ENCODE measurements around the gene C11orf65.

The C11orf65 gene

DNA sequence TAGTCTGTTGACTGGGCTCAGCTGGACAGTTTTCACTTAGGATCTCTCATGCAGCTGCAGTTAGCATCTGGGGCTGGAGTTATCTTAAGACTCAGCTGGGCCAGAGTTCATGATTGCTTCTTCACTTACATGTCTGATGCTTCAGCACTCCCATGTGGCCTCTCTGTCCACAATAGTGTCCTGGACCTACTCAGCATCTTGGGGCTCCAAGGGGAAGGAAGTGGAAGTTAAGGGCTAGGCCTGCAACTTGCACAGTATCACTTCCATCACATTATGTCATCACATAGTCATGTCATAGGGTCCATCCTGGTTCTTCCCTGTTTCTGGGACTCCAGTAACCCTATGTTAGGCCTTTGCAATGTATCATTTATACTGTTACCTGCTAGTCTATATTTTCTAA is 115.9 kb downstream of the C11orf65 start:
- no peak for DNase-seq

DNA sequence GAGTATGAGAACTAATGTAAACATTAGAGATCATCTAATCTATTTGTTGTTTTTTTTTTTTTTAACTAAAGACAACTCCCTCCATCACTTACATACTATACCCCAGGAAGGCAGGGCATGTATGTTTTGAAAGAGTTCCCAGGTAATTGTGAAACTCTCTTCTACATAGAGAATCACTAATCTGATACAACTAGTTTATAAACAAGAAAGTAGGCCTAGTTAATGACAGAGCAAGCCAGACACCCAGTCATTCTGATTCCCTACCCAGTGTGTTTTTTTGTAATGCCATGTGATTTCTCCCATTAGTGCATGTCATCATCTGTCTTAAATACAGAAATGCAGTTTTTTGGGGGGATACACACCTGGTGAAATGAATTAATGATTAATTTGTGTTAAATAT is 120.9 kb downstream of the C11orf65 start:
- no peak for DNase-seq

DNA sequence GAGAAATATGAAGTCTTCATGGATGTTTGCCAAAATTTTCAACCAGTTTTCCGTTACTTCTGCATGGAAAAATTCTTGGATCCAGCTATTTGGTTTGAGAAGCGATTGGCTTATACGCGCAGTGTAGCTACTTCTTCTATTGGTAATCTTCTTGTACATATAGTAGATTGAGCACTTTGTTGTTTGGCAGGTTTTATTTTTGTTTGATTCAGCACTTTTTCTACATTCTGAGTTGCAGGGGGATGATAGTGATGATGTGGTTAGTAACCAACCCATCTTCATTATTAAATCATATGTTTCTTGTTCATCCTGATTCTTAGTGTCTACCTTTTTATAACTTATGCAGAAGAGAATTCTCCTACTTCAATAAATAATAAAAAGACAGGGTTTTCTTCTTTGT is 121.6 kb downstream of the C11orf65 start:
- DNase-seq, result no peak

DNA sequence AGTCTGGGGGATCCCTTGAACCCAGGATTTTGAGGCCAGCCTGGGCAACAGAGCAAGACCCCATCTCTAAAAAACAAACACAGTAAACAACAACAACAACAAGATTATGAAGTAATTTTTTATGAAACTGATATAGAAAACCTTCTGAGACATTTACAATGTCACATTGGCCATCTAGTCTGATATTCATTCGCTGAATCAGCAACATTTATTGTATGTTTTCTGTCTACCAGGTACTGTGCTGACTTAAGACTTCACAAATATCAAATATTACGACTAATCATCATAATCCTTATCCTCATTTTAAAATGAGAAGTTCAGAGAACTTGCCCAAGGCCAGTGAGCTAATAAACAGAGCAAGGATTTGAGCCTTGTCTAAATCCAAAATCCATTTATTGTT is 123.6 kb downstream of the C11orf65 start:
- no peak for DNase-seq

DNA sequence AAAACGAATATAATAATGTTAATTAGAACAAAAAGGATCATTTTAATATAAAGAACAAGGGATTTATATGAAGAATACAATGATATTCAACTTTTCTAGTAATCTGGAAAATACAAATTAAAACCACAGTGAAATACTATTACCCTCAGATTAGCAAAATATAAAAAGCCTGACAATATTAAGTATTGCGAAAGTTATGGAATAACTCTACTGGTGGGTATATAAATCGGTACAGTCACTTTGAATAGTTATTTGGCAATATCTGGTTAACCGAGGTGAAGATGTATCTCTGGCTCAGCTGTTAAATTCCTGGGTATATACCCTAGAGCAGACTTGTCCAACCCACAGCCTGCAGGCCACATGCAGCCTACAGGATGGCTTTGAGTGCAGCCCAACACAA is 125.7 kb downstream of the C11orf65 start:
- no peak for DNase-seq

DNA sequence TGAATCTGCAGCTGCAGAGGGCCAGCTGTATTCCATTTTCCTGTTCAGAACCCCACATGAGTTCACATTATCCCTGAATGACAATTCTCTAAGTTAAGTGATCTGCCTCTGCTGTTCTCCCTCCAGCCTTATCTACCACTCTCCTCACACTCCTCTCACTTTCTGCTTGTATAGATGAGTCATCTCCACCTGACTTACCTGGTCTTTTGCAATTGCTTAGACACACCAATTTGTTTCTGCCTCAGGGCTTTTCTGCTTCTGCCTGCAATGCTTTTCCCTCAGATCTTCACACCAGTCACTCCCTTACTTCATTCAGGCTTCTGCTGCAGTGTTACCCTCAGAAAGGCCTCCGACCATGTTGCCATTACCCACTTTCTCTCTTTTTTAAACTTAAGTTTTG is 126.4 kb downstream of the C11orf65 start:
- peak in 1 of 2 experiments; percentile 1 for DNase-seq

DNA sequence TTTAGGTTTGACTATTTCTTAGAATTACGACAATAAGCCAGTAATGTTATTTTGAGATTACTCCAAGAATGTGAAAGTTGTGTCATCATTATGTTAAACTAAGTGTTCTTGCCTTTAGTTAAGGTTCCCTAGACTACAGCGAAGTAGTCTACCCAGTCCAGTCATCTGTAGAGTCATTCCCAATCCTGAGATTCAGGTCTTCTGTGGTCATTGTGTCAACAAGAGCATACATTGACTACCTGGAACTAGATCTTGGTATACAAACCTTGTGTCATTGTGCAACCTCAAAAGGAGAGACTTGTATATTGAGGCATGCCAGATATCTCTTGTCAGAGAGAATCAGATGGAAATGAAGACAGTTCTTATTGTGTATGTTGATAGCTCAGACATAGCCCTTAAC is 128.6 kb downstream of the C11orf65 start:
- no peak for DNase-seq

DNA sequence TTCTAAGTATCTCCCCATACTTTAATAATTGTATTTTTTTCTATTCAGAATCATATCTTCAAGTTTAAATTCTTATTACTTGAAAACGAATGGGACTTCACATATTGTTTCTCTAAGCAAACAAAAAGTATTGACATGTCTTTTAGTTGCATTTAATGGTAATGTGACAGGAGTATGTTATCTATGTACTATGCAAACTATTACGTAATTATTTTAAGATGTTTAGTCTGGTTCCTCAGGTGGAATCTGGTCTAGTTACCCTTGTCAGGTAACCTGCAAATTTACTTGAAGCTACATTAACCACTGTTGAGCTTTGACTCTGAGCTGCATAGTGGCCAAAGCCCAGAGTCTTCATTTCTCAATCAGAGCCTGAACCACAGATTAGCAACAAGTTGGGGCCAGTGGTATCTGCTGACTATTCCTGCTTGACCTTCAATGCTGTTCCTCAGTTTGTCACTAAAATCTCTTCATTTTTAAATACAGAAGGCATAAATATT is 133.9 kb downstream of the C11orf65 start:
- no peak for DNase-seq

All from NCI-H2081 (cell line).